22Rv1 (cell line): ENCODE results near the gene KCNH1.

Source experiments
- CTCF ChIP-seq: fragments of 450-650 bp; IDR thresholded peaks from 2 replicates; pipeline ENCODE4 v1.5.1; 2017; ENCODE audit warnings: mild to moderate bottlenecking
- ZFX ChIP-seq: fragments of 450-650 bp; IDR thresholded peaks from 2 replicates; pipeline ENCODE4 v1.6.1; 2017; ENCODE audit warnings: antibody characterized with exemption, borderline replicate concordance

- TF ChIP-seq CTCF = no peak
- no peak for TF ChIP-seq ZFX
Measured at GRCh38 chr1:211099393-211099792, 34.6 kb downstream of the KCNH1 start.
